Caki2 (cell line): ENCODE data around the gene CRISPLD2. TPM values are rescaled to one million over a fixed set of nuclear protein-coding genes. Genes with fewer than 3 reads are reported as not detected.

ENCODE experiments used
- DNase-seq: peaks from one replicate; pipeline ENCODE4 v3.0.0-alpha.2; 2015; ENCODE audit warnings: low read depth
- in situ Hi-C: cut with HindIII; loops from 2 replicates; pipeline ENCODE4 v1.10.0; 2016; ENCODE audit warnings: low sequenced_read_pairs, low pct_unique_long_range_greater_than_20kb, mixed read lengths
- total RNA-seq: library from RNA; depleted of rRNA; stranded (reverse); fragments of >200 nt; shearing (Covaris generic); gene quantifications from 2 replicates; pipeline ENCODE4 v1.2.3, GENCODE V29; 2014; ENCODE audit warnings: low replicate concordance

CRISPLD2 gene
- total RNA-seq, 1 experiment from 2014 or later: 5.1 TPM

GRCh38 chr16:84914273-84914672, 94.5 kb downstream of the CRISPLD2 start:
- no peak for DNase-seq
- in situ Hi-C loops: no loop called here

DNA sequence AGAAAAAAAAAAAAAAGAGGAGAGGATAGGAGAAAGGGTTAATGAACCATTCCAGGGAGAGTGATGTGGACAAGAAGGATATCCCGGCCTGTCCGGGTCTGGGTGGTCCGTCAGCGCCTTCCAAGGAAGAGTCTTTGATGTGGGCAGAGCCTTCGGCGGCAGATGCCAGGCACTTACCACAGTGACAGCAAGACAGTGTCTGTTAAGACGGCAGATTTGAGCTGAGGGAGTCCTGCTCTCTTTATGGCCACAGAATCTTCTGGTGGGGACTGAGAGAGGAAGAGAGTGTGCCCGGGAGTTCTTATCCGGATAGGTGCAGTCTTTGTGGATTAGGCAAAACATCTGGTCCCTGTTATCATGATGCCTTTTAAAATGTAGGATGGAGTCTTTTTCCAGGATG, 96.4 kb downstream of the CRISPLD2 start:
- in situ Hi-C loops: no loop called here
- no peak for DNase-seq

DNA sequence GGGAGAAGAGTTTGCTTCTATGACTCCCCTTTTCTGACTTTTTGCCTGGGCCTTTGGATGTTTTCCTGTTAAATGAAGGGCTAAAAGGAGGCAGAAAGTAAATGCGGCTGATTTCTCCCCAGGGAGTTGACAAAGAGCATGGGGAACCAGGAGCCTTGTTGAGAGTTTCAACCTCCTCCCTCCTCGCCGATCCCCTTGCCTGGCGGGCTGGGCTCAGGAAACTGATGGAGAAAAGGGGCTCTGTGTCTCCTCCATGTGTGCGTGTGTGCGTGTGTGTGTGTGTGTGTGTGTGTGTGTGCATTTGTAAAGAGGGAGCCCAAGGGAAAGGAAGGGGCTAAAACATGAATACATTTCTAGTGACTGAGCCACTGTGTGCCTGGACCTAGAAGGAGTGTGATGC, 97.1 kb downstream of the CRISPLD2 start:
- DNase-seq: no peak
- in situ Hi-C loops: no loop called here

- no peak for DNase-seq
- in situ Hi-C loops: no loop called here
These were observed 97.7 kb downstream of the CRISPLD2 start for GRCh38 chr16:84917492-84917891.

- DNase-seq: no peak
- in situ Hi-C loops: no loop called here
These were observed 98.5 kb downstream of the CRISPLD2 start for GRCh38 chr16:84918006-84918909.

DNA sequence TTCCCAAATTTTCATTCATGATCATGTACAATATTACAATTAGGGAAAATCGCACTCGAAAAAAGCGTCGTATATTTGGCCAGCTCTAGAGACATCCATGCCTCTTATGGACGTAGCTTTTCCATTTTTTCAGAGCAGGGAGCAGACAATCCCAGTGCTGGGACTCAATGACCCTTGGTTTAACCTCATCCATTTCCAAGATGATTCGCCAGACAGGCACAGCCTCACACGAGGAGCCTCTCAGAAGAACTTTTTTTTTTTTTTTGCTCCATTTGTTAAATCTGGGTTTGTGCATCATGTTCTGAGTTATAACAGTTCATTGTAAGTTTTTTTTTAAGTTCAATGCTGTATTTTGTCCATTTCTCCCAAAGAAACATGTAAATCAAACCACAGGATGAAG, 99.5 kb downstream of the CRISPLD2 start:
- in situ Hi-C loops: no loop called here

GRCh38 chr16:84919708-84920107, 99.9 kb downstream of the CRISPLD2 start:
- in situ Hi-C loops: no loop called here
- no peak for DNase-seq

More for the DNA sequence above, 99.5 kb downstream of the CRISPLD2 start:
- no peak for DNase-seq

- in situ Hi-C loops: no loop called here
- DNase-seq: no peak
These were observed 100.5 kb downstream of the CRISPLD2 start for GRCh38 chr16:84920333-84920732.

GRCh38 chr16:84922351-84923120, 102.8 kb downstream of the CRISPLD2 start:
- in situ Hi-C loops: no loop called here
- DNase-seq: no peak

GRCh38 chr16:84924331-84925091, 104.7 kb downstream of the CRISPLD2 start:
- no peak for DNase-seq
- in situ Hi-C loops: no loop called here

GRCh38 chr16:84925092-84925772, 105.4 kb downstream of the CRISPLD2 start:
- in situ Hi-C loops: no loop called here
- DNase-seq: no peak

GRCh38 chr16:84925773-84926372, 106.1 kb downstream of the CRISPLD2 start:
- in situ Hi-C loops: no loop called here
- no peak for DNase-seq

- in situ Hi-C loops: no loop called here
These were observed 106.7 kb downstream of the CRISPLD2 start for GRCh38 chr16:84926462-84926861.

GRCh38 chr16:84927621-84928591, 108.1 kb downstream of the CRISPLD2 start:
- DNase-seq: no peak
- in situ Hi-C loops: no loop called here

More at GRCh38 chr16:84926462-84926861, 106.7 kb downstream of the CRISPLD2 start:
- no peak for DNase-seq

DNA sequence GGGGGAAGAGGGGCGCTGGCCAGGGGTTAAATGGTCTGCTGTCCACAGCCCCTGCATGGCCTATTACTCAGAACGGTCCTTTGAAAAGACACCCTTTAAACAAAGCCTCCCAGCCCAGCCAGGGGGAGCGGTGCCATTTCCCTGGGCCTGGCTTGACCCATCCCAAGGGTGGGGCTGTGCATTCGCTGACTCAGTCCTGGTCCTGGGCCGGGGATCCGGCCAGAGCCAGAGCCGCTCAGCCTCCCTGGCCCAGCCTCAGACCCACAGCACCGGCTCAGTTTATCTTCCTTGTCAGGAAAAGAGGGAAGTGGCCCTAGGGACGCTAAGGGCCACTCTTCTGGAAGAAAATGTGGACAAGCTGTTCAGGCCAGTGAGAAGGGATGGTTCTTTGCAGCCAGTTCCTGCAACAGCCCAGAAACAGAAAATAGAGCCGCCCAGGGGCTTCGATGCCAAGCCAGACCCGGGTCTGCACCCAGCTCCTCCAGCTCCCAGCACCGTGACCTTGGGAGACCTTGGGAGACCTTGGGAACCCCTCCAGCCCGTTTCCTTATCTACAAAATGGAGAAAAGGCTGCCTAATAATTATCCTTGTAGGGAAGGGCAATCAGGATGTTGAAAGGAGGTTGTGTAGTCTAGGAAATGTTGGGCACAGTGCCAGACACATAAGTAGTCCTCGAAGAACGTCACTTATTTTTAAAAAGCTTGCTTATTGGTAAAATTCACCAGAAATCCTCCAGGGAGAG, 109.1 kb downstream of the CRISPLD2 start:
- in situ Hi-C loops: no loop called here
- no peak for DNase-seq
